GM19324 (cell line): ENCODE data around the gene ARHGAP42.
"Not testable (repeated sequence)": the region's sequence is repeated elsewhere in the genome, so short reads cannot be mapped to it uniquely, and the experiment has no call there.

Source experiments
- ATAC-seq: cut with Tn5 transposase; IDR thresholded peaks from one replicate; pipeline ENCODE4 v1.9.1; 2021; ENCODE audit warnings: mild to moderate bottlenecking, moderate library complexity; ENCODE audit not compliant: unreplicated experiment, low FRiP score

Gene ARHGAP42

GRCh38 chr11:100863080-100863581, 176.0 kb downstream of the ARHGAP42 start:
- ATAC-seq, result peak; percentile 50

- ATAC-seq, result no peak
Measured at GRCh38 chr11:100865443-100866065, 178.5 kb downstream of the ARHGAP42 start.

- ATAC-seq, result no peak
Measured at GRCh38 chr11:100866453-100866852, 179.4 kb downstream of the ARHGAP42 start.

- no peak for ATAC-seq
Measured at GRCh38 chr11:100867606-100868005, 180.5 kb downstream of the ARHGAP42 start.

DNA sequence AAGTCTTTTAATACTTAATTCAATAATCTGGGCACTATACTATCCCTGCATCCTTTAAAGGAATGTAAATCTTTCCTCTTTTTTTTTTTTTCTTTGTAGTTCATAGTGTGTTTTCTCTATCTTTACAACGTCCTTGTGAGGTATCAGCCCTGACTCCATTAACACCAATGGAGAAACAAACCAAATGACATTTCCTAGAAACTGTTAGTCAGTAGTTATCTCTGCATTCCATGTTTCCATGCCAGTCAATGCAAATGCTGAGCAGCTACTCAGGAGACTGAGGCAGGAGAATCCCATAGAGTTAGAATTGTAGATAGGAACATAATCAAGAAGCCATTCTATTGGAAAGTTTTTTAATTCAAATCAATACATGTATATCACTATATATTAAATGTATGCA, 182.2 kb downstream of the ARHGAP42 start:
- ATAC-seq, result no peak

GRCh38 chr11:100870138-100870537, 183.1 kb downstream of the ARHGAP42 start:
- no peak for ATAC-seq

GRCh38 chr11:100872951-100873740, 186.1 kb downstream of the ARHGAP42 start:
- ATAC-seq, result no peak

DNA sequence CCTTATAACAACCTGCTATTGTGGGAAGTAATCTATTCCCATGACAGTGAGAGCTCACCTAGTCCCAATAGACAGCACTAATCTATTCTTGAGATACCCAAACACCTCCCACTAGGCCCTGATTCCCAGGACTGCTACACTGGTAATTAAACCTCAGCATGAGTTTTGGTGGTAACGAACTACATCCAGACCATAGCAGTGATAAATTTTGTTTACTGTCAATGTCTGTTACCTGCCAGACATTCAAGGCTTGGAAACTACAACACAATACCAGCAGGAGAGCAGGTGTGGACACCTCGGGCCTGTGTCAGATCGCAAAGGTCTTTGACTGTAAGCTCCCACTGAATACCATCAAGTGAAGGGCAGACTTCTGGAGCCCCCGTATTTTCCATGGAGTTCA, 187.1 kb downstream of the ARHGAP42 start:
- ATAC-seq, result no peak

DNA sequence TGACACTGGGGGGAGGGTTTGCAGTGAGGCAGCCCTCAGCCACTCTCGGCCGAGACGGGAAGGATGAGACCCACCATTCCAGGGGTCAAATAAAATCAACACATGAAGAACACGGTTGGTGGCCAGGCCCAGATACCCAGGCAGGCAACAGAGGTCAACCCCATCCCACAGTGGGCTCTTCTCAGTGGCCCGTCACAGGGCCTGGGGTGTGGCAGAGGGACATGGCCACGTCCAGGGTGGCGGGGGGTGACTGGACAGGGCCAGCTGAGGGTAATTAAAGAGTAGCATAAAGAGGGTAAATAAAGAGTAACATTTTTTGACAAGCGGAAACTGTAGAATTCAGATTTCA, 188.4 kb downstream of the ARHGAP42 start:
- no peak for ATAC-seq

DNA sequence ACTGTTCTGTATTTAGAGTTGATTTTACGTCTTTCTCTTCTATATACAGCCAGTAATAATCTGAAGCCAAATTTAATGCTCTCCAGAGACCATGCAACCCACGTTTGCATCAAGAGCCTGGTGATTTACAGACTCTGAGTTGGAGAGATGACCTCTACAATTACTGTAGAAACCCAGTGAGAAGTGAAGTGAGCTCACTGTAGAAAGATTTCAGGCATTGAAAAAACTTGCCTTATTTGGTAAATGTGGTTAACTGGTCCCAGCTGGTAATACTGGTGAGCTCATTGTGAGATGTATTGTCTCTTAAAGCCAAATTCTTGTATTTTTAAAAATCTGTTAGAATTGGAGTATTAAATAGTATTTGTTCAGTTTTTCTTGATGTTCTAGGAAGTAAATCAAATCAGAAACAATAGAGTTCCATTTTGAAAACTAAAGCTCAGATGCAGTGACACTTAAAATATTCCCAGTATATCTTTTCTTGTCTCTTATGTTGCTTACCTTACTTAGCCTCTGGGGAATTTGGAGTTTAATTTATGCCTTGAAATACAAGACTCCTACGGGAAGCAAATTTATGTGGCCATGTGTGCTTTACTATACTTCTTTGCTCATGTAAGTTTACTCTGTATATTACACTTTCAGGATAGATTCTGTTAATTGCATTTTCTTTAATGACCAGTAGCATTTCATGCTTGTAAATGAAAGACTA, 189.9 kb downstream of the ARHGAP42 start:
- ATAC-seq, result no peak

DNA sequence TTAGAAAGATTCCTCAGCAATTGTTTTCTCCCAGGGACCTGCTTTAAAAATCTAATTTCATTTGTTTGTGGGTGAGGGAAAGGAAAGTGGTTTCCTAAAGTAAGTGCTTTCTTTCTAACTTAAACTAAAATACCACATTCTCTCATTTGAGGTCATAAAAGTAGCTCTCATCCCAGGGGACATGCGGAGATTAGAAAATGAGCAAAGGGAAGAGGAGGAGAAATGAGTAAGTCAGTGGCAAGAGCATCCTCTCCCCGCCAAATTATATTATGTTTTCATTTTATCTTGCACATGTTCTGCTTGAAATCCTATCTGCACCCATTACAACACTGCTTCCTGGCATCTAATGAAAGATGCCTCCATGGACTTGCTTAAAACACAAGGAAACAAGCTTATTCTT, 191.4 kb downstream of the ARHGAP42 start:
- no peak for ATAC-seq

- ATAC-seq, result no peak
Measured at GRCh38 chr11:100882957-100883356, 195.9 kb downstream of the ARHGAP42 start.

GRCh38 chr11:100883830-100884229, 196.7 kb downstream of the ARHGAP42 start:
- no peak for ATAC-seq

DNA sequence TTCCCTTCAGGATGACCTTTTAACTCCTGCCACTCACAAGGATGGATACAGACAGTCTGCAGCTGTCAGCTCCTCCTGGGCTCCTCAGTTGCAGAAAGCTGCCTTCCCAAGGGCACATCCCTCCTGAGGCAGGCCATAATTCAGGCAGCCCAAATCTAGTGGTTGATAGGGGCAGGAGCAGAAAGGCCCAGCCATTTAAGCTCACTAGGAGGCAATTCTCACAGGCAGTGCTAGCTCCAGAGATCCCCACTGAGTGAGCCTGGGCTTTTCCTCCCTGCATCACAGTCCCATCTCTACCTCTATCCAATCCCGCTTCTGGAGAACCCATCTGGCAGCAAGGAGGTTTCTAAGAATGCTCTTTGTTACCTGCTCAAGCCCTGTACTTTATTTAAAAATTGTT, 200.6 kb downstream of the ARHGAP42 start:
- ATAC-seq, result no peak

- ATAC-seq, result no peak
Measured at GRCh38 chr11:100888836-100889235, 201.7 kb downstream of the ARHGAP42 start.

DNA sequence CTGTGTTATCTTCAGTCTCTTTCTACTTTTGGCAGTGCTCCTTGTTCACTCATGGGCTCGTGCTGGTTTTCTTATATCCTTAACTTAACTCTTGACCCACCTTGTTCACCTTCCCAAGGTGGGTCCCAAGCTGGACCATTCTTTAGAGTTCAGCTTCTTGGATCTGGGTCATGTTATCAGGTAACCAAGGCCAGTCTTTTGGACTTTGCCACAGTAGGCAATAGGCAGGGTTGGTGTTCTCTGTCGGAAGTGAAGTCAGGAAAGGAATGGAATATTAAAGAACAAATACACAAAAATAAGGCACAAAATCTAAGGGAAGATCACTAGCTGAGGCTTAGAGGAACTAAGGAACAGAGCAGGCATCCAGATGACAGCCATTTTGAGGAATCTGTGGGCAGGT, 202.7 kb downstream of the ARHGAP42 start:
- ATAC-seq, result no peak

DNA sequence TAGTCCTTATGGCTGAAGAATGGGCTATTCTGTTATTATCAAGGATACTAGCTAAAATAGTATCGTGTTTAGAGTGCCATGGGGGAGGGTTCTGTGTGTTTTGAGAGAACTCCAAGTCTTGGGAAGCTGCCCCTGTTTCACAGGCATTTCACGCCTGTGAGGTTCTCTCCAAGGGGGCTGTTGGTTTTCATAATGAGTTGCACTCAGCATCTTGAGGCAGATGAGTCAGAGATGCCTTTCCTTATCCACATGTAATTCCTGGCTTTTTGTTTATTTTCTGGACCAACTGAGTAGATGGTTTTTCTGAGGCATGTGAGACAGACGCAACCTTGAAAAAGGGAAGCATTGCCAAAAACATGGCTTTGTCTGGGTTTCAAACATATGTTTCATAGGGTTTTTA, 203.7 kb downstream of the ARHGAP42 start:
- no peak for ATAC-seq

DNA sequence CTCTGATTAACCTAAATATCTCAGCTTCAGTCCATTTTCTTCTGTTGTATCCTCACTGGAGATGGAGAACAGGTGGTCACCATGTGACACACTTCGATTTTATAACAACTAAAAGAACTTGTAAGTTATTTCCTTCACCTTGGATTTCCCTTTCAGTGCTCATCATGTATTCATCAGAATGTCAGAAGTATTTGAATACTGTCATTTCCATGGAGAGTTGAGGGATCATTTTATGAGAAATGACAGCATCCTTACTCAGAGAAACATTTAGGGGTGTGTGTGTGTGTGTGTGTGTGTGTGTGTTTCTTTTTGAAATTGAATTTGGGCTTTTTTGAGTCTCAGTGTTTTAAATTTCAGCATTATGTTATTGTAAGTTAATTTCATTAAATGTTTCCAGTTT, 205.8 kb downstream of the ARHGAP42 start:
- no peak for ATAC-seq

DNA sequence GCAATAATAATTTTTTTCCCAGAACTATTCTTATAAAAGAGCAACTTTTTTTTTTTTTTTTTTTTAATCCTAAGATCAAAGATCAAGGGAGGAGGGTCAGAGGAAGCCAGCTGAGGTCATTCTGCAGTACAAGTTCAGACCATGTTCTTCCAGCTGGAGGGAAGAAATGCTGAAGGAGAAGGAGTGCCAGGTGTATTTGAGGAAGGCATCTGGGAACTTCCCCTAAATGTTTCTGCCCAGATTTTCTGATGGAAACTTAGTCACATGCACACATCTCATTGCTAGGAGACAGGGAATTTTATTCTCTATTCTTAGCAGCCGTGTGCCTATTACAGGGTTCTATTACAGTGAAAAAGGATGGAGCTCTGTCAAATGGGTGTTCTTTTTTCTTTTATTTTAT, 208.4 kb downstream of the ARHGAP42 start:
- no peak for ATAC-seq

- ATAC-seq, result not testable (repeated sequence)
Measured at GRCh38 chr11:100895976-100896375, 208.9 kb downstream of the ARHGAP42 start.

DNA sequence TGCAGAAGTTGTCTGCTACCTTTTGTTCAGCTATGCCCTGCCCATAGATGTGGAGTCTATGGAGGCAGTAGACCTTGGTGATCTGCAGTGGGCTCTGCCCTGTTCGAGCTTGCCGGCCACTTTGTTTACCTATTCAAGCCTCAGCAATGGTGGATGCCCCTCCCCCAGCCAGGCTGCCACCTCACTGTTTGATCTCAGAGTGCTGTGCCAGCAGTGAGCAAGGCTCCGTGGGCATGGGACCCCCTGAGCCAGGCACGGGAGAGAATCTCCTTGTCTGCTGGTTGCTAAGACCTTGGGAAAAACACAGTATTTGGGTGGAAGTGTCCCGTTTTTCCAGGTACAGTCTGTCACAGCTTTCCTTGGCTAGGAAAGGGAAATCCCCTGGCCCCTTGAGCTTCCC, 214.4 kb downstream of the ARHGAP42 start:
- not testable (repeated sequence) for ATAC-seq
